HL-60 (cell line): ENCODE data around the gene DENND1C.

Experiments used
- DNase-seq, 2 experiments: peaks; one replicate each; pipeline ENCODE4 v3.0.0-alpha.2; 2010 to 2020; ENCODE audit warnings: low read depth in 1 of 2, low spot score in 1 of 2
- H3K27ac ChIP-seq: fragments of 250-450 bp; sonication (Bioruptor Pico); replicated peaks from 2 replicates; pipeline ENCODE4 v1.5.1; 2020; ENCODE audit warnings: mild to moderate bottlenecking, moderate library complexity
- H3K27me3 ChIP-seq: fragments of 250-450 bp; sonication (Bioruptor Pico); 2 replicates; pipeline ENCODE4 v1.5.1; 2021; ENCODE audit warnings: mild to moderate bottlenecking, moderate library complexity; ENCODE audit not compliant: insufficient read depth, poor library complexity, severe bottlenecking
- H3K4me3 ChIP-seq: replicated peaks from 2 replicates; pipeline ENCODE4 v1.5.1; 2011; ENCODE audit warnings: mild to moderate bottlenecking, control low read depth, low read length; ENCODE audit not compliant: insufficient read depth
- CTCF ChIP-seq: IDR thresholded peaks from one replicate; pipeline ENCODE4 v1.5.1; 2011; ENCODE audit warnings: low read length, control low read depth, inconsistent platforms; ENCODE audit not compliant: insufficient read depth
- GABPA ChIP-seq: IDR thresholded peaks from 2 replicates; pipeline ENCODE4 v1.6.1; 2012; ENCODE audit warnings: low read depth
- POLR2AphosphoS5 ChIP-seq: IDR thresholded peaks from 2 replicates; pipeline ENCODE4 v1.6.1; 2012; ENCODE audit warnings: low read depth
- REST ChIP-seq: IDR thresholded peaks from 2 replicates; pipeline ENCODE4 v1.6.1; 2012; ENCODE audit warnings: low read depth; ENCODE audit not compliant: insufficient replicate concordance
- SPI1 ChIP-seq: IDR thresholded peaks from 2 replicates; pipeline ENCODE4 v1.6.1; 2012; ENCODE audit warnings: low read depth, mild to moderate bottlenecking, borderline replicate concordance

Gene DENND1C

GRCh38 chr19:6464070-6464873 is 17.3 kb downstream of the DENND1C start, which contains the start of gene CRB3:
Gene CRB3 (plus strand): TSS chr19:6464271. CDS start chr19:6464702, 431 bp downstream.
- no peak for DNase-seq
- Histone ChIP-seq H3K27ac (no peak within 1 kb of the TSS), H3K4me3 (no peak within 1 kb of the TSS), H3K27me3 (peaks cover 11% of the 10 kb centered on the region)
- TF ChIP-seq SPI1 (no peak), GABPA (no peak), CTCF (no peak), POLR2AphosphoS5 (no peak), REST (no peak)

- peak; percentile 90 to 99 for DNase-seq
- peak overlapping the region; percentile 61 for H3K27ac ChIP-seq
- H3K27me3 ChIP-seq: peaks cover 11% of the 10 kb centered on the region
- H3K4me3 ChIP-seq: peak overlapping the region; percentile 70
- TF ChIP-seq POLR2AphosphoS5 (no peak), SPI1 (peak; percentile 48; the same call in 1 of the 2 replicates), REST (no peak), CTCF (peak; percentile 55)
These were observed 21.3 kb downstream of the DENND1C start for GRCh38 chr19:6460099-6460884.

GRCh38 chr19:6459262-6460098 is 22.1 kb downstream of the DENND1C start, which contains the start of gene SLC25A23:
Gene SLC25A23 (minus strand): TSS chr19:6459792. CDS start chr19:6459628, 164 bp downstream.
- Histone ChIP-seq H3K27ac (peak within 1 kb of the TSS; percentile 61), H3K27me3 (peaks cover 8% of the 10 kb centered on the region), H3K4me3 (peak within 1 kb of the TSS; percentile 70)
- TF ChIP-seq REST (no peak), SPI1 (no peak), GABPA (no peak), POLR2AphosphoS5 (no peak), CTCF (no peak)
- peak; percentile 40 to 60 for DNase-seq
